Choroid plexus epithelial cell (primary cell): ENCODE measurements around the gene VPS13D.

Source experiments
- DNase-seq: peaks from one replicate; pipeline ENCODE4 v3.0.0-alpha.2; 2010; ENCODE audit warnings: low read depth
- H3K4me3 ChIP-seq: 2 replicates; pipeline ENCODE4 v1.5.1; 2011; ENCODE audit warnings: low read depth, mild to moderate bottlenecking, control low read depth, low read length, moderate library complexity
- CTCF ChIP-seq: conservative IDR thresholded peaks from 2 replicates; pipeline ENCODE4 v1.5.1; 2011; ENCODE audit warnings: low read depth, mild to moderate bottlenecking, control low read depth, inconsistent platforms, low read length, moderate library complexity

VPS13D gene

GRCh38 chr1:12272770-12273169 lies 42.9 kb downstream of the VPS13D start:
- DNase-seq = no peak
- H3K4me3 ChIP-seq = no peak overlapping the region
- TF ChIP-seq CTCF = no peak

- H3K4me3 ChIP-seq = no peak overlapping the region
- TF ChIP-seq CTCF = peak; percentile 88
- peak; percentile 56 for DNase-seq
These were observed 45.5 kb downstream of the VPS13D start for GRCh38 chr1:12275370-12275769.

- DNase-seq = peak; percentile 85
- no peak overlapping the region for H3K4me3 ChIP-seq
- TF ChIP-seq CTCF = peak; percentile 84
These were observed 46.4 kb downstream of the VPS13D start for GRCh38 chr1:12276225-12276624.

- DNase-seq = no peak
- H3K4me3 ChIP-seq = no peak overlapping the region
- TF ChIP-seq CTCF = no peak
These were observed 49.2 kb downstream of the VPS13D start for GRCh38 chr1:12279003-12279402.

GRCh38 chr1:12279728-12280464 lies 50.1 kb downstream of the VPS13D start:
- no peak for TF ChIP-seq CTCF
- H3K4me3 ChIP-seq = no peak overlapping the region
- DNase-seq = no peak

- DNase-seq = no peak
- no peak overlapping the region for H3K4me3 ChIP-seq
- TF ChIP-seq CTCF = no peak
These were observed 52.3 kb downstream of the VPS13D start for GRCh38 chr1:12282142-12282541.

- H3K4me3 ChIP-seq = no peak overlapping the region
- no peak for TF ChIP-seq CTCF
These were observed 54.7 kb downstream of the VPS13D start for GRCh38 chr1:12284486-12284885.

More at GRCh38 chr1:12284486-12284885, 54.7 kb downstream of the VPS13D start:
- no peak for DNase-seq
